HG03439 (cell line): ENCODE results near the gene DCP1B.
"Not testable (repeated sequence)": the region's sequence is repeated elsewhere in the genome, so short reads cannot be mapped to it uniquely, and the experiment has no call there.

Experiments
- ATAC-seq: cut with Tn5 transposase; IDR thresholded peaks from one replicate; pipeline ENCODE4 v1.9.1; 2021; ENCODE audit warnings: mild to moderate bottlenecking, moderate library complexity; ENCODE audit not compliant: unreplicated experiment

The DCP1B gene

GRCh38 chr12:1977588-1977987 is 26.7 kb downstream of the DCP1B start:
- no peak for ATAC-seq

DNA sequence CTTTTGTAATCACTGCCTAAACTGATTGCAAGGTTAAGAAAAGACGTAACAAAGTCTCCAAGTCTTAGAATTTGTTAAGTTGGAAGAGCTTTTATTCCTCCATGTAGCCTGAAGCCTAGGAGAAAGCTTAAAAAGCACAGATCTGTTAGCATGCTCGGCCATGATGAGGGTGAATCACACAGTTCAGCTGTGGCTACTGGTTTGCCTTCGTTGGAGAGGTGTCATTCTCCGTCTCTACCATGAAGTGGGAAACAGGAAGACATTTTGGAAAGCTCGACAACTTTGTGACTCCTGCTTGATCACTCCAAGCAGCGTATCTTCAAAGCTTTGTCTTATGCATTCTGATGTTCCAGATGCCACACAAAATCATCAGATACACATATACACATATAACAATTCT is 27.1 kb downstream of the DCP1B start:
- no peak for ATAC-seq

- no peak for ATAC-seq
Measured at GRCh38 chr12:1974812-1975211, 29.4 kb downstream of the DCP1B start.

DNA sequence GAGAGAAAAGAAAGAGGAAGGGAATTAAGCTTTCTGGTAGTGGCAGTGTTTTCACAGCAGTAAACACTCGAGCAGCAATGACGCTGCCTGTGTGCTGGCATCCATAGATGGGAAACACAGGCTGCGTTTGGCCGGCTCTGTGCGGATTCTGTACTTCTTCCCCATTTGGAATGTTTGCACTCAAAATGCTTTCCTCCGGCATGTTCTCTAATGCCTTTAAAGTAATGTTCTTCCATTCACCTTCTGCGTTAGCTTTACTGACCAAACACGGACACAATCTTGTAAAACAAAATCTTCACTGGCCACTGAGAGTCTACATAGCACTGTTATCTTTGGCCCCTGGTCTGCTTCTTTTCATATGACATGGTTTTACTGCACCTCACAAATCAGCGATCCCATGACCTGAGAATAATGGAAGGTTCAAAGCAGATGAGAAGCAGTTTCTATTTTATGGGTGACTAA is 31.4 kb downstream of the DCP1B start:
- ATAC-seq = no peak

- ATAC-seq = no peak
Measured at GRCh38 chr12:1972260-1972659, 32.0 kb downstream of the DCP1B start.

DNA sequence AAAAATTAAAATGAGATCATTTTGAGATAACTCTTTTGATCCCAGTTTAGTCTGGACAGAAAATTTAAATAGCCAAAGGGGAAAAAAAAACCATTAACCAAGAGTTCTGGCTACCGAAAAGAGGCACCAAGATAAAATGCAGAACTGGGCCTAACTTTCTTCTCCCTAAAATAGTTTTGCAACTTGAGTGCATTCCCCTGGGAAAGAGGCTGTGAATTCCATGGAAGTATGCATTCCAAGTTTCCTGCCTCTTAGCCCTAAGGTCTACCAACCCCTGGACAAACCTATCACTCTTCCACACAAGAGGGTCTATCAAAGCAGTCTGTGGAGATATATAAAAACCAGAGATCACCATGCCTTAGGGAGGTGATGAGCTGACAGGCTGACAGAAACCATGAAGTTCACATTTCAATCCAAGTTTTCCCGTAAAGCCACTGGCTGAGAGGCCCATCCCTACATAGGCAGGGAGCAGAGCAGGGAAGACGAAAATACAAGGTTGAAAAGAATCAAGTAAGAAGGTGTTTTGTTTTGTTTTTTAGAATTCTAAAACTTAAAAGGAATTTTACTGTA is 33.8 kb downstream of the DCP1B start:
- ATAC-seq = no peak

- ATAC-seq = no peak
Measured at GRCh38 chr12:1966561-1967226, 37.6 kb downstream of the DCP1B start.

DNA sequence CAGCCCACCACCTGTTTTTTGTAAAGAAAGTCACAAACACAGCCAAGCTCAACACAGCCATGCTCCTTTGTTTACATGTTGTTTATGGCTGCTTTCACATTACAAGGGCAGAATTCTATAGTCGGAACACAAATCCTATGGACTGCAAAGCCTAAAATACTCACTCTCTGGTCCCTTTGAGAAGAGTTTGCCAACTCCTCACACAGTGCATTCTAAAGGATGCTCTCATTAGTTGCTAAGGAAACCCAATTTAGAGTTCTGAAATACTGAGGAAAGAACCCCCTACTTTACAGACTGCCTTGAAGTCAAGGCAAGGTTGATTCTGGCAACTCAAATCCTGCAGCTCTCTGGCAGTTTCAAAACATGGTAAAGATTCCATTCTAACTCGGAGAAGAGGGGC is 38.3 kb downstream of the DCP1B start:
- no peak for ATAC-seq

- ATAC-seq = no peak
Measured at GRCh38 chr12:1962051-1963020, 41.9 kb downstream of the DCP1B start.

DNA sequence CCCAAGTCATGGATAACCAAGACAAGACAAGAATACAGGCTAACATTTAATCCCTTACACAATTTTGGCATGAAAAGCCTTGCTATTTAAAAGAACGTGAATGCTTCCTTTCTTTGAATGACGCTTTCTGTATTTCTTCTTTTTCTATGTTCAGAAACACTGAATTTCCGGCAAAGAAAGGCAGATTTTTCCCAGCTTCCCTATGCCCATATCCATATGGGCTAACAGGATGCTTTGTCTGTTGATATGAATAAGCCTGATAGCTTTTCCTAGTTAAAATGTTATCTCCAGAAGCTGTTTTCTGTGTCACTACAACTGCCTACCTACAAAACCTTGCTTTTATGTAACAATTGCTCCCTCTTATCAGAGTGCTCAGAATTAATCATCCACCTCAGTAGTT is 47.5 kb downstream of the DCP1B start:
- no peak for ATAC-seq

GRCh38 chr12:1949771-1950470 is 54.3 kb downstream of the DCP1B start:
- ATAC-seq = no peak

- no peak for ATAC-seq
Measured at GRCh38 chr12:1948883-1949282, 55.4 kb downstream of the DCP1B start.

GRCh38 chr12:1947081-1947480 is 57.2 kb downstream of the DCP1B start:
- no peak for ATAC-seq

GRCh38 chr12:1946296-1946695 is 58.0 kb downstream of the DCP1B start:
- ATAC-seq = no peak

GRCh38 chr12:1945502-1945901 is 58.8 kb downstream of the DCP1B start:
- not testable (repeated sequence) for ATAC-seq

GRCh38 chr12:1939801-1940607 is 64.3 kb downstream of the DCP1B start:
- peak; percentile 66 for ATAC-seq

- no peak for ATAC-seq
Measured at GRCh38 chr12:1939331-1939730, 64.9 kb downstream of the DCP1B start.

- ATAC-seq = no peak
Measured at GRCh38 chr12:1937481-1938224, 66.6 kb downstream of the DCP1B start.
